HG03571 (cell line): ENCODE results near the gene CHMP6.

ENCODE experiments used
- ATAC-seq: cut with Tn5 transposase; IDR thresholded peaks from one replicate; pipeline ENCODE4 v1.9.1; 2021; ENCODE audit not compliant: unreplicated experiment

The CHMP6 gene

GRCh38 chr17:80956321-80957190 is 35.1 kb upstream of the CHMP6 start:
- no peak for ATAC-seq

- no peak for ATAC-seq
Observed at GRCh38 chr17:80957461-80957941, 34.1 kb upstream of the CHMP6 start.

GRCh38 chr17:80959330-80960036 is 32.2 kb upstream of the CHMP6 start:
- no peak for ATAC-seq

GRCh38 chr17:80960037-80960796 is 31.4 kb upstream of the CHMP6 start:
- ATAC-seq, result no peak

- ATAC-seq, result no peak
Observed at GRCh38 chr17:80960797-80961452, 30.7 kb upstream of the CHMP6 start.

- no peak for ATAC-seq
Observed at GRCh38 chr17:80961541-80962330, 29.9 kb upstream of the CHMP6 start.

GRCh38 chr17:80962356-80963329 is 29.0 kb upstream of the CHMP6 start:
- no peak for ATAC-seq

GRCh38 chr17:80963812-80964543 is 27.7 kb upstream of the CHMP6 start:
- no peak for ATAC-seq

GRCh38 chr17:80964544-80964856 is 27.1 kb upstream of the CHMP6 start:
- no peak for ATAC-seq

- no peak for ATAC-seq
Observed at GRCh38 chr17:80964859-80965580, 26.6 kb upstream of the CHMP6 start.

- ATAC-seq, result no peak
Observed at GRCh38 chr17:80965606-80966005, 26.0 kb upstream of the CHMP6 start.

GRCh38 chr17:80967404-80967872 is 24.2 kb upstream of the CHMP6 start:
- no peak for ATAC-seq

- ATAC-seq, result no peak
Observed at GRCh38 chr17:80968602-80969029, 23.0 kb upstream of the CHMP6 start.

- ATAC-seq, result no peak
Observed at GRCh38 chr17:80969030-80969673, 22.5 kb upstream of the CHMP6 start.

GRCh38 chr17:80969674-80970043 is 22.0 kb upstream of the CHMP6 start:
- ATAC-seq, result no peak

GRCh38 chr17:80970044-80970761 is 21.4 kb upstream of the CHMP6 start:
- ATAC-seq, result no peak
